ENCODE data around the gene CHD5.

Gene CHD5

DNA sequence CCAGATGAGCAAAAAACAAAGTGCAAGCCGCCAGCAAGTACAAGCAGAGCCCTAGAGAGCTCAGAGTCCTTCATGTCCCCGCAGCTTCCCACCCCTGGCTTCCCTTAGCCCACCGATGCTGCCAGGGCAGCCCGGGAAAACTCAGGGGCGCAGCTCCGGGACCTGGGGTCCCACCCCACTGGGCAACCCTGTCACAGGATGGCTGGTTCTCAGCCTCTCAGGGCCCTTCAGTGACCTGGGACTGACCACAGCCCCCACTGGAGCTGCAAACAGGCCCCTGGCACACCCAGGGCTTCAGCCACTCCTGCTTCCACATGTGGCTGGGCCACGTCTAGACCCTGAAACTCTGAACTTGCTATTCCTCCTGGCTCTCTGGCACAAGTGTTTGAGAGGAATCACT is 49.5 kb downstream of the CHD5 start:
- no peak for TF ChIP-seq ZNF274 (IDR thresholded peaks at IDR 0.05; ENCODE audit: low read depth, low read length)
- no peak overlapping the region for H3K4me3 ChIP-seq (ENCODE audit: low read length)

DNA sequence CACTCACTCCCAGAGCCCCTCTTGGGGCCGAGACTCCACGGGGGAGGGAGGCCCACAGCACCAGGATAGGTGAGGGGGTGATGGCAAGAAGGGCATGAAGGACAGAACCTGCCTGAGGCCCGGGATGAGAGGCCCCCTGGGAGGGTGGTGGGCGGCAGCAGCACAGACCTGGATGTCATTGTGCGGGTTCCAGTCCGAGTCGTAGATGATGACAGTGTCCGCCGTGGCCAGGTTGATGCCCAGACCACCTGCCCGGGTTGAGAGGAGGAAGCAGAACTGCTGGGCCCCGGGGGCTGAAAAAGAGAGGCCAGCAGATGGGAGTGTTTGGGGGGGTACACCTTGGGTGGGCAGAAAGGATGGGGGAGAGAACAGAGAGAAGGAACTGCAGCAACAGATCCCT is 50.1 kb downstream of the CHD5 start:
- no peak overlapping the region for H3K4me3 ChIP-seq (ENCODE audit: low read length)
- no peak for TF ChIP-seq ZNF274 (IDR thresholded peaks at IDR 0.05; ENCODE audit: low read depth, low read length)

GRCh38 chr1:6129313-6129712 is 50.8 kb downstream of the CHD5 start:
- TF ChIP-seq ZNF274 (IDR thresholded peaks at IDR 0.05; ENCODE audit: low read depth, low read length): no peak
- H3K4me3 ChIP-seq (ENCODE audit: low read length): no peak overlapping the region

GRCh38 chr1:6128276-6129081 is 51.6 kb downstream of the CHD5 start:
- H3K4me3 ChIP-seq (ENCODE audit: low read length): no peak overlapping the region
- no peak for TF ChIP-seq ZNF274 (IDR thresholded peaks at IDR 0.05; ENCODE audit: low read depth, low read length)

GRCh38 chr1:6127587-6128163 is 52.4 kb downstream of the CHD5 start:
- no peak for TF ChIP-seq ZNF274 (IDR thresholded peaks at IDR 0.05; ENCODE audit: low read depth, low read length)
- no peak overlapping the region for H3K4me3 ChIP-seq (ENCODE audit: low read length)

- no peak overlapping the region for H3K4me3 ChIP-seq (ENCODE audit: low read length)
- no peak for TF ChIP-seq ZNF274 (IDR thresholded peaks at IDR 0.05; ENCODE audit: low read depth, low read length)
Measured at GRCh38 chr1:6126521-6127067, 53.5 kb downstream of the CHD5 start.

- TF ChIP-seq ZNF274 (IDR thresholded peaks at IDR 0.05; ENCODE audit: low read depth, low read length): no peak
- H3K4me3 ChIP-seq (ENCODE audit: low read length): no peak overlapping the region
Measured at GRCh38 chr1:6126028-6126427, 54.1 kb downstream of the CHD5 start.

- no peak overlapping the region for H3K4me3 ChIP-seq (ENCODE audit: low read length)
- no peak for TF ChIP-seq ZNF274 (IDR thresholded peaks at IDR 0.05; ENCODE audit: low read depth, low read length)
Measured at GRCh38 chr1:6125366-6125765, 54.8 kb downstream of the CHD5 start.

- H3K4me3 ChIP-seq (ENCODE audit: low read length): no peak overlapping the region
- TF ChIP-seq ZNF274 (IDR thresholded peaks at IDR 0.05; ENCODE audit: low read depth, low read length): no peak
Measured at GRCh38 chr1:6124746-6125365, 55.3 kb downstream of the CHD5 start.

GRCh38 chr1:6124341-6124740 is 55.8 kb downstream of the CHD5 start:
- H3K4me3 ChIP-seq (ENCODE audit: low read length): no peak overlapping the region
- no peak for TF ChIP-seq ZNF274 (IDR thresholded peaks at IDR 0.05; ENCODE audit: low read depth, low read length)

GRCh38 chr1:6123816-6124215 is 56.3 kb downstream of the CHD5 start:
- TF ChIP-seq ZNF274 (IDR thresholded peaks at IDR 0.05; ENCODE audit: low read depth, low read length): no peak
- H3K4me3 ChIP-seq (ENCODE audit: low read length): no peak overlapping the region

DNA sequence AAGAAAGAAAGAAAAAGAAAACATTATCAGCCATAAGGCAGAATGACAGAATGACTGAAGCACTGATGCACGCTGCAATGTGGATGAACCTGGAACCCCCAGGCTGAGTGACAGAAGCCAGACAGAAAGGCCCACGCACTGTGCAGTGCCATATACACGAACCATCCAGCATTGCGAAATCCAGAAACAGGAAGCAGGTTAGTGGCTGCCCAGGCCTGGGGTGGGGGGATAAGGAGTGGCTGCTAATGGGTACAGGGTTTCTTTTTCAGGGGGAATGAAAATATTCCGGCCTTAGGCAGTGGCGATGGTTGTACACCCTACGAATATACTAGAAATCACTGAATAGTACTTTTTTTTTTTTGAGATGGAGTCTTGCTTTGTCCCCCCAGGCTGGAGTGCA is 57.0 kb downstream of the CHD5 start:
- H3K4me3 ChIP-seq (ENCODE audit: low read length): no peak overlapping the region
- TF ChIP-seq ZNF274 (IDR thresholded peaks at IDR 0.05; ENCODE audit: low read depth, low read length): no peak

- H3K4me3 ChIP-seq (ENCODE audit: low read length): no peak overlapping the region
- no peak for TF ChIP-seq ZNF274 (IDR thresholded peaks at IDR 0.05; ENCODE audit: low read depth, low read length)
Measured at GRCh38 chr1:6121651-6122370, 58.3 kb downstream of the CHD5 start.

- H3K4me3 ChIP-seq (ENCODE audit: low read length): no peak overlapping the region
- TF ChIP-seq ZNF274 (IDR thresholded peaks at IDR 0.05; ENCODE audit: low read depth, low read length): no peak
Measured at GRCh38 chr1:6121021-6121421, 59.1 kb downstream of the CHD5 start.
